HG03575 (cell line): ENCODE results near the gene DHRS4.
"Not testable (repeated sequence)": the region's sequence is repeated elsewhere in the genome, so short reads cannot be mapped to it uniquely, and the experiment has no call there.

Experiments
- ATAC-seq: cut with Tn5 transposase; IDR thresholded peaks from one replicate; pipeline ENCODE4 v1.9.1; 2021; ENCODE audit not compliant: unreplicated experiment, insufficient number of reproducible peaks, low FRiP score; ENCODE audit errors: extremely low read depth

Gene DHRS4

DNA sequence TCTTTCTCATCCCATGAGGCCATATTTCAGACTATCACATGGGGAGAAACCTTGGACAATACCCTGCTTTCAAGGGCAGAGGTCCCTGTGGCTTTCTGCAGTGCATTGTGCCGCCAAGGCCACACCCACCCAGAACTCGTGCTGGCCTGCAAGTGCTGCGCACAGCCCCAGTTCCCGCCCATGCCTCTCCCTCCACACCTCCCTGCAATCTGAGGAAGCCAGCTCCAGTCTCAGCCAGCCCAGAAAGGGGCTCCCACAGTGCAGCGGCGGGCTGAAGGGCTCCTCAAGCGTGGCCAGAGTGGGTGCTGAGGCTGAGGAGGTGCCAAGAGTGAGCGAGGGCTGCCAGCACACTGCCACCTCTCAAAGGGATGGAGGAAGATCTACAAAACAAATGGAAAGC lies 19.6 kb downstream of the DHRS4 start:
- not testable (repeated sequence) for ATAC-seq

DNA sequence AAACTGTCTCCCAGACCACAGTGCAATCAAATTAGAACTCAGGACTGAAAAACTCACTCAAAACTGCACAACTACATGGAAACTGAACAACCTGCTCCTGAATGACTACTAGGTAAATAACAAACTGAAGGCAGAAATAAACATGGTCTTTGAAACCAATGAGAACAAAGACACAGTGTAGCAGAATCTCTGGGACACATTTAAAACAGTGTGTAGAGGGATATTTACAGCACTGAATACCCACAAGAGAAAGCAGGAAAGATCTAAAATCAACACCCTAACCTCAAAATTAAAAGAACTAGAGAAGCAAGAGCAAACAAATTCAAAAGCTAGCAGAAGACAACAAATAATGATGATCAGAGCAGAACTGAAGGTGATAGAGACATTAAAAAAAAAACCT lies 20.5 kb downstream of the DHRS4 start:
- ATAC-seq = not testable (repeated sequence)

- not testable (repeated sequence) for ATAC-seq
Observed at GRCh38 chr14:23977208-23977607, 23.6 kb downstream of the DHRS4 start.

DNA sequence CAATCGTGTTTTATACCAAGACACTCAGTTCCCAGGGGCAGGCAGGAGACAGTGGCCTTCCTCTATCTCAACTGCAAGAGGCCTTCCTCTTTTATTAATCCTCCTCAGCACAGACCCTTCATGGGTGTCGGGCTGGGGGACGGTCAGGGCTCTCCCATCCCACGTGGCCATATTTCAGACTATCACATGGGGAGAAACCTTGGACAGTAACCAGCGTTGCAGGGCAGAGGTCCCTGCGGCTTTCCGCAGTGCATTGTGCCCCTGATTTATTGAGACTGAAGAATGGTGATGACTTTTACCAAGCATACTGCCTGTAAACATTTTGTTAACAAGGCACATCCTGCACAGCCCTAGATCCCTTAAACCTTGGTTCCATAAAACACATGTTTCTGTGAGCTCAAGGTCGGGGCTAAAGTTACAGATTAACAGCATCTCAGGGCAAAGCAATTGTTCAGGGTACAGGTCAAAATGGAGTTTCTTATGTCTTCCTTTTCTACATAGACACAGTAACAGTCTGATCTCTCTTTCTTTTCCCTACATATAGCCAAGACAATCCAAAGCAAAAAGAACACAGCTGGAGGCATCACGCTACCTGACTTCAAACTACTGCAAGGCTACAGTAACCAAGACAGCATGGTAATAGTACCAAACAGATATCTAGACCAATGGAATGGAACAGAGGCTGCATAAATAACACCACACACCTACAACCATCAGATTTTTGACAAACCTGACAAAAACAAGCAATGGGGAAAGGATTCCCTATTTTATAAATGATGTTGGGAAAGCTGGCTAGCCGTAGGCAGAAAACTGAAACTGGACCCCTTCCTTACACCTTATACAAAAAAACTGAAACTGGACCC lies 28.6 kb downstream of the DHRS4 start:
- ATAC-seq = not testable (repeated sequence)

- ATAC-seq = no peak
Observed at GRCh38 chr14:23984891-23985602, 31.5 kb downstream of the DHRS4 start.

DNA sequence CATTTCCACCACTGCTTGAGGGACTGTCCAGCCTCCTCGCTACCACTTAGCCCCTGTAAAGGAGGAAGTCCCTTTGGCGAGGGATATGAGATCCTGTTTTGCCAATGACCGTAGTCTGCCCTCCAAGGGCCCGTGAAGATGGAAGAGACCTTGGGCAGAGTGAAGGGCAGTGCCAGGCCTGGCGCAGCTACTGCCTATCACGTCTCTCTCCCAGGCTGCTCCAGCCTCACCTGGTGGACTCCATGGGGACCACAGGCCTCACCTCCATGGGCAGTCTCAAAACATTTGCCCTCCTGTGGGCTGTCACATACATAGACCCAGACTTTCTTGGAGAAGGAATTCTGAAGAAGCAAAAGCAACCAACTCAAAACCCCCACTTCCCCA lies 34.6 kb downstream of the DHRS4 start:
- ATAC-seq = peak; percentile 11

- ATAC-seq = peak; percentile 64
Observed at GRCh38 chr14:23988607-23989363, 35.2 kb downstream of the DHRS4 start, which contains the start of gene DHRS4L2. Gene DHRS4L2 (plus strand): TSS chr14:23988929. CDS start chr14:23988948, 19 bp downstream.

DNA sequence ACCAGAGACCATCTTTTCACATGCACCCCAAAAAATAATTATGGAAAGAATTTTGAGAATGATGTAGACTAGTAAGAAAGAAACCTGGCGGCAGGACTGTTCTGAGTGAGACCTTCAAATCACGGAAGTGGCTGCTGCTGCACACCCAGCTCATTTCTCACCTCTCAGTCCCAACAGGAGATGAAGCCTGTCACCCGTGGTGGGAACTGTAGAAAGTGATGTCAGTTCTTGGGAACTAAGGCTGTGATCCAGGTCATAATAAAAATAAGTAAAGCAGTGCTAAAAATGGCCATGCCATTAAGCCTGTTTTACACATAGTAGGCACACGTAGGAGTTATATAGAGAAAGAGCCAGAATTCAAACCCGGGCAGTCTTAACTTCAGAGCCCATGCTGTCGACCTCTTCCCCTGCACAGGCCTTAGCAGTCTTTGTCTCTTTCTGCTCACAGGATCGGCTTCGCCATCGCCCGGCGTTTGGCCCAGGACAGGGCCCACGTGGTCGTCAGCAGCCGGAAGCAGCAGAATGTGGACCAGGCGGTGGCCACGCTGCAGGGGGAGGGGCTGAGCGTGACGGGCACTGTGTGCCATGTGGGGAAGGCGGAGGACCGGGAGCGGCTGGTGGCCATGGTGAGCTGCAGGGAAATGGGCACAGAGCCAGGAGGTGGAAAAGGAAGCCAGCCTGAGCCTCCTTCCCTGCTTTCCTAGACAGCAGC lies 36.3 kb downstream of the DHRS4 start:
- ATAC-seq = not testable (repeated sequence)

DNA sequence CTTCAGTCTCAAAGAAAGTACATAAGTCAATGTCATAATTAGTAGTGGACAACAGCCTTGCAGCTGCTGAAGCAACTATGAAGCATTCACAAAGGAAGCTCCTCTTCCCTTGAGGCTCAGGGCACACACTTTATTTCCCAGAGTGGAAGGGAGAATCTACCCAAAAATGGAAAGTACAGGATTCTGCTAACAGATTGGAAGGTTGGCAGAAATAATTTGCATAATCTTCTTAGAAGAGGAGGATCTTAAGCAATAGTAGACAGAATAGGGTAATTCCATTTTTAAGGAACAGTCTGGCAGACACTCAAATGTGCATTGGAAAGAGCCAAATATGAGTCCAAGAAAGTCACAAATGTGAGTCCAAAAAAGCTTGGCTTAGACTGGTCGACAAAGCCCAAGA lies 37.4 kb downstream of the DHRS4 start:
- not testable (repeated sequence) for ATAC-seq

DNA sequence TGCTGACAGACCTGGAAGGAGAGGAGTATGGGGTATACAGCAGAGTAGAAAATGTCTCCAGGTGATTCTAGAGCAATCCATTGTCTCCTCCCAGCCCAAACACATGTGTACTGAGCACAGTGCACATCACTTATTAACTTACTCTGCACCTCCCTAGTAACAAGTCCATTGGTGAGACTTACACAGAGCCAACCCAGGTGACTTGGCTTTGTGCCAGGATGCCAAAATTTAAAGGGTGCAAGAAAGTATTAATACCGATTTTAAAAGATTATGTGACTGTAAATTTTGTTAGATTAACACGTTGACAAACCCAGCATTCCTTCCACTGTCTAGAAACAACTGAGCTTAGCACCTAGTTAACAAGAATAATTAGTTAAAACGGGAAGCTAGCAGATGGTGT lies 39.5 kb downstream of the DHRS4 start:
- not testable (repeated sequence) for ATAC-seq

GRCh38 chr14:23996009-23996408 lies 42.4 kb downstream of the DHRS4 start:
- ATAC-seq = not testable (repeated sequence)

DNA sequence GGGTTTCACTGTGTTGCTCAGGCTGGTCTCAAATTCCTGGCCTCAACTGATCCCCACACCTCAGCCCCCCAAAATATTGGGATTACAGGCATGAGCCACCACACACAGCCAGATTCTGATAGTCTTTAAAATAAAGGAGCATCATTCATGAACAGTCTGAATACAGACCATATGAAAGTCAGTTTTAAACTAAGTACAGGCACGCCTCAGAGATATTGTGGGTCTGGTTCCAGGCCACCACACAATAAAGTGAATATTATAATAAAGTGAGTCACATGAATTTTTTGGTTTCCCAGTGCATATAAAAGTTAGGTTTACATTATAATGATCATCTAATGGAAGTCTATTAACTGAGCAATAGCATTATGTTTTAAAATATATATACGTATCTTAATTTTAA lies 43.3 kb downstream of the DHRS4 start:
- not testable (repeated sequence) for ATAC-seq

GRCh38 chr14:23999640-24000039 lies 46.1 kb downstream of the DHRS4 start:
- ATAC-seq = not testable (repeated sequence)

DNA sequence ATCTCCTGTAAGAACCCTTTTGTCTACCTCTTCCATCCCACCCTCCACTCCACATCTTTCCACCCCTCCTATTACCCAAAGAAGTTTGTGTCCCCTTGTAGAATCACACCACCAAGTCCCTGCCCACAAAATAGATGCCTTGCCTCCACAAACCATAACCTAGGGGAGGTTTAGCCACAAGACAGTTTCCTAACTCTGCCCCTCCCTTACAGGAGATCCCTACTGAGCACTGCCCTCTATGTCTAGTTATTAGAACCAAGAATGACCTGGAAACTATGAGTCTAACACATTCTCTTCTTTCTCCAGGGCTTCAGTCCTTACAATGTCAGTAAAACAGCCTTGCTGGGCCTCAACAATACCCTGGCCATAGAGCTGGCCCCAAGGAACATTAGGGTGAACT lies 47.5 kb downstream of the DHRS4 start:
- not testable (repeated sequence) for ATAC-seq

GRCh38 chr14:24001679-24002078 lies 48.1 kb downstream of the DHRS4 start:
- not testable (repeated sequence) for ATAC-seq

DNA sequence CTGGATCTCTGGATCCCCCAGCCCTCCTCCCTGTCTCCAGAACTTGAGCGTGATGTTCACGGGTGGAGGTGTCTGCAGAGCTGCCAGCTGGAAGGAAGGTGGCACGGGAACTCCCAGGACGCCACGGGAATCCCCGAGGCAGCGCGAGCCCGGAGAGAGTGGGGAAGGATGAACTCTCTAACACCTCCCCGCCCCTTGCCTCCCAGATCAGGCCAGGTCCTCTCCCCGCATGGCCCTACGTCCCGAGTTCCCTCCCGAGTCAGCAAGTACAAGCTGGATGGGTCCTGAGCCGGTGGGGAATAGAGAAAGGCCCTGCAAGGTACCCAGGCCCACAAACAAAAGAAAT lies 52.9 kb downstream of the DHRS4 start:
- ATAC-seq = not testable (repeated sequence)

DNA sequence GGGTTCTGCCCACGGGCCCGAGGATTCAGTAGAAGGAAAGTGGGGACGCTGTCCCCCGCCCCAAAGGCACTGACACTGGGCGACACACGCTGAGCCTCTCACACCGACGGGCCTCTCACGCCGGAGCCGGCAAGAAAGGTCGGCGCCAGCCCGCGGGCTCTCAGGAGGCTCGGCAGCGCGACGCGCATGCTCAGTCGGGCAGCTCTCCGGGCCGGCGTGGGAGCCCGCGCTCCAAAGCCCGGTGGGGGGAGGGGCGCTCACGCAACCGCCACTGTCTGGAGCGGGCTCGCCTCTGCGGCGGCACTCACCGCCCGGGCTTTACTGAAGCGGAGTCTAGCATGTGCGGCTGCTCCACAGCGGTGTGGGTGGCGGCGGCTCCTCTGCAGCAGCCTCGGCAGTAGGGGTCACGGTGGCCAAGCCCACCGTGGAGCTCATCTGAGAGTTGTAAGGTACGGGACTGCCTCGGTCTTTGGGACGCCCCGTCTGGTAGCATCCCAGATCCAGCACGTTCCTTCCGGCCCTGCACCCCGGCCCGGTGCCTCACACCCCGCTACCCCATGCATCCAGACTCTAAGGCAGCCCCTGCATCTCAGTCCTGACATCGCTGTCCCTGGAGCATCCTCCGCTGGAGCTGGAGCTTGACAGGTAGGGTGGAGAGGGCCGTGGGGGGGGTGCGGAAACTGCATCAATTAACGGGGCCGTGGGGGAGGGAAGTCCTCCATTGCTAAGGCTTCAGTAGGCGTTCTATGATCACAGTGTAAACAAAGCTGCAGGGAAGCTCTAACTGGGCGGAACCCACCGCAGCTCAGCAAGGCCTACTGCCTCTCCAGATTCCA lies 53.5 kb downstream of the DHRS4 start:
- ATAC-seq = not testable (repeated sequence)

DNA sequence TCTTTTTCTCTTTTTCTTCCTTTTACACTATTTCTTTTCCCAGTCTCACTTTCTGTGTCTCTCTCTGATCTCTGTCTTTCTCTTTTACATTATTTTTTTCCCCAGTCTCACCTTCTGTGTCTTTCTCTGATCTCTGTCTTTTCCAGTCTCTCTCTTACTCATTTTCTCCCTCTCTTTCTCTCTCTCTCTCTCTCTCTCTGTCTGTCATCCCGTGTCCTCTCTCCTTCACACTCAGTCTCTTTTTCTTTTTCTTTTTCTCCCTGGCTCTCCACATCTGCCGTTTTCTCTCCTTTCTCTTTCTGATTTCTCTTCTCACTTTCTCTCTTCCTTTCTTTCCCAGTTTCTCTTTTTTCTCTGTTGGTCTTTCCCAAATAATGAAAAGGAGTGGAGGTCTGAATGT lies 57.5 kb downstream of the DHRS4 start:
- no peak for ATAC-seq
